Measurements from ENCODE around the gene HPSE2. TPM values are rescaled to one million over a fixed set of nuclear protein-coding genes. Genes with fewer than 3 reads are reported as not detected.

The HPSE2 gene
- total RNA-seq, 2 experiments from 2014 or later, result not detected

DNA sequence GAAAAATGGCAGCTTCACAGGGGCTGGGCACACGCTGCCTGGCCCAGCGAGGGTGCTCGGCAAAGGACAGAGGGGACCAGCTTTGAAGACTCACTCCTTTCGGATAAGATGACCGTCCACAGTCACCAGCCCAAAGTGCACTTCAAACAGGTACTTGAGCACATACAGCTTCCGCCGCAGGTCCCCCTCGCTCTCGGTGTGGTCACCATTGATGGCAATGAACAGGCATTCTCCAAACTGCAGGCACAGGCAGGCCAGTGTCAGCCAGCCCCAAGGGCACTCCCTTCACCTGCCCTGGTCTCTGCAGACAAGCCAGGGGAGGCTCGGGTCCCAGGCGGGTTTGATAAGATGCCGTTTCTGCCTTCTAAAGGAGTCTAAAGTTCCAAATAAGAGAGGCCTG is 800.5 kb downstream of the HPSE2 start:
- DNase-seq (no peak), ATAC-seq (no peak)
- ChIA-PET CTCF (interaction anchor here (0.8 to 3.8 kb wide), 3 partner anchors 10 to 32 kb away, joined by 3 to 32 read pairs (median 3); no protein-coding TSS in a partner anchor), POLR2A (interaction anchor here (1.8 kb wide), 1 partner anchor 11 kb away, joined by 8 read pairs; the partner anchor contains the start of gene HPS1)
- Mint-ChIP-seq H3K27ac (no peak overlapping the region), H3K36me3 (ENCODE audit: low read depth) (peaks cover 73% of the 10 kb centered on the region), H3K4me3 (no peak overlapping the region), H3K4me1 (ENCODE audit: low read depth) (peaks cover 6% of the 10 kb centered on the region), H3K27me3 (no peaks in the 10 kb centered on the region), H3K9me3 (no peaks in the 10 kb centered on the region)
- TF ChIP-seq, protein P1, sequence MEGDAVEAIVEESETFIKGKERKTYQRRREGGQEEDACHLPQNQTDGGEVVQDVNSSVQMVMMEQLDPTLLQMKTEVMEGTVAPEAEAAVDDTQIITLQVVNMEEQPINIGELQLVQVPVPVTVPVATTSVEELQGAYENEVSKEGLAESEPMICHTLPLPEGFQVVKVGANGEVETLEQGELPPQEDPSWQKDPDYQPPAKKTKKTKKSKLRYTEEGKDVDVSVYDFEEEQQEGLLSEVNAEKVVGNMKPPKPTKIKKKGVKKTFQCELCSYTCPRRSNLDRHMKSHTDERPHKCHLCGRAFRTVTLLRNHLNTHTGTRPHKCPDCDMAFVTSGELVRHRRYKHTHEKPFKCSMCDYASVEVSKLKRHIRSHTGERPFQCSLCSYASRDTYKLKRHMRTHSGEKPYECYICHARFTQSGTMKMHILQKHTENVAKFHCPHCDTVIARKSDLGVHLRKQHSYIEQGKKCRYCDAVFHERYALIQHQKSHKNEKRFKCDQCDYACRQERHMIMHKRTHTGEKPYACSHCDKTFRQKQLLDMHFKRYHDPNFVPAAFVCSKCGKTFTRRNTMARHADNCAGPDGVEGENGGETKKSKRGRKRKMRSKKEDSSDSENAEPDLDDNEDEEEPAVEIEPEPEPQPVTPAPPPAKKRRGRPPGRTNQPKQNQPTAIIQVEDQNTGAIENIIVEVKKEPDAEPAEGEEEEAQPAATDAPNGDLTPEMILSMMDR (IDR thresholded peaks at IDR 0.05), result no peak
- intact Hi-C loops (cut with micrococcal nuclease), result no loop called here

DNA sequence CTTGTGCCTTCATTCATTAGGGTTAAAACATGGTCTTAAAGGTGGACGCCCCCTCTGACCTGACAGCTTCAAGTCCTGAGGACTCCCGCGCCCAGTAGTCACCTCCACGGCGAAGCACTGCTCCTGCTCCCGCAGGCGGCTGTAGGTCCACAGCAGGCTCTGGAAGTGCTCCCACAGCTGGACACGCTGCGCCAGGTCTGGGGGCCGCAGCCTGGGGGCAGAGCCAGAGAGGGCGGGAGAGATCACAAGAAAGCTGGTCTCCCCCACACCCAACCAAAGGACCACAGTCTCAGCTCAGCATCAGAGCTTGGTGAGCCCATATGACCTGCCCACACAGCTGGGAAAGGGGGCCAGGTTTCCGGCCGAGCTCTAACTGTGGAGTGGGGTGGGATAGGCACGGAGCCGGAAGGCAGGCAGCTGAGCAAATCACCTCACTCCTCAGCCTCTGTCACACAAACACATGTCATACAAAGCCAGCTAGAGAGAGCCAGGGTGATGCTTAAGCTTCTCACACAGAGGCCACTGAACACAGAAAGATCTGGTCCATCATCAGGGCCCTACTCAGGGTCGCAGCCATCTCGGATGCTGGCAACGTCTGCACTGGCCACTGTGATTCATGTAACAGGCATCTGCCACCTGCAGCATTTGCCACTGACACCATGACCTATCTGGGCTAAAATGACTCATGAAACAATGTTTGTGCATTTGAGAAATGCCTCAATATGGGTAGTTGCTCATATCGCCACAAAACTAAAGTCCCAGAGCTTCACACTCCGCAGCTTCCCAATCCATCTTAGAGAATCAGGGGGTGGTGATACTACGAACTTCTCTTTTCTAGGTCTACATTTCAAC is 801.5 kb downstream of the HPSE2 start:
- Mint-ChIP-seq H3K27me3 (no peaks in the 10 kb centered on the region), H3K4me1 (ENCODE audit: low read depth) (peaks cover 6% of the 10 kb centered on the region), H3K36me3 (ENCODE audit: low read depth) (peaks cover 62% of the 10 kb centered on the region), H3K4me3 (no peak overlapping the region), H3K27ac (no peak overlapping the region), H3K9me3 (no peaks in the 10 kb centered on the region)
- intact Hi-C loops (cut with micrococcal nuclease), result no loop called here
- TF ChIP-seq, protein P1 (IDR thresholded peaks at IDR 0.05), result no peak
- DNase-seq (no peak), ATAC-seq (no peak)
- ChIA-PET POLR2A (interaction anchor here (1.8 kb wide), 1 partner anchor 12 kb away, joined by 8 read pairs; the partner anchor contains the start of gene HPS1), CTCF (interaction anchor here (3.8 kb wide), 1 partner anchor 9 kb away, joined by 32 read pairs; no protein-coding TSS in a partner anchor)

DNA sequence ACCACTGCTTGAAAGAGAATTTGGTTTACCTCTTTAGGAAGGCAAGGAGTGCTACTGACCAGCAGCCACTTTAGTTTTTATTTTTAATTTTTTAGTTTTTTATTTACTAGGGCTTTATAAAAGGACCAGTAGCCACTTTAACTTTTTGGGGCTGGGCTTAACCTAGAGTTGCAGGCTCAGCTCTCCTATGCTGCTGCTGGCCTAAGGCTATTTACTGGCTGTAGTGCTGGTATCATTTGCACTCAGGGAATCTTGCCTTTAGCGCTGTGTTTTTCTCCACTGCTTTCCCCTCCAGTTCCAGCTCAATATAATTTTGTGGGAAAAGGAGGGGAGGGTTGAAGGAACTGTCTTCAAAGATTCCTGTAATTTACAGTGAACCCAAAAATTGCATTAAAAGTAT is 802.3 kb downstream of the HPSE2 start:
- Mint-ChIP-seq H3K4me1 (ENCODE audit: low read depth) (peaks cover 4% of the 10 kb centered on the region), H3K27me3 (no peaks in the 10 kb centered on the region), H3K36me3 (ENCODE audit: low read depth) (peaks cover 60% of the 10 kb centered on the region), H3K9me3 (no peaks in the 10 kb centered on the region), H3K4me3 (no peak overlapping the region), H3K27ac (no peak overlapping the region)
- DNase-seq (no peak), ATAC-seq (no peak)
- ChIA-PET POLR2A (no interaction called here), CTCF (interaction anchor here (3.8 kb wide), 1 partner anchor 8 kb away, joined by 32 read pairs; no protein-coding TSS in a partner anchor)
- intact Hi-C loops (cut with micrococcal nuclease), result no loop called here
- TF ChIP-seq, protein P1 (IDR thresholded peaks at IDR 0.05), result no peak

DNA sequence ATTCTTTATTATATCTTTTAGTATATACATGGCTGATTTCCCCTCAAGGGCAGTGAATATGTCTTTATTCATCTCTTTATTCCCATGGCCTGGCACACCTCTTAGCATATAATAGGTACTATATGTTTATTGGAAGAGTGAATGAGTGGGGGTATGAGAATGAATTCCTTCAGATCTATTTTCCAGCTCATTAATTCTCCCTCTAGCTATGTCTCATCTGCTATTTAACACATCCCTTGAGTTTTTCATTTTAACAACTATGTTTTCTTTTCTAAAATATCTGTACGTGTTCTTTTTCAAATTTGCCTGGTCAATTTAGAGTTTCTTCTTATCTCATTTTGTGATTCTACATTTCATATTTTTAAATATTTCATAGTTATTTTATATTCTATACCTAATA is 803.3 kb downstream of the HPSE2 start:
- no peak for DNase-seq
- Mint-ChIP-seq H3K36me3 (ENCODE audit: low read depth) (peaks cover 55% of the 10 kb centered on the region), H3K4me3 (no peak overlapping the region), H3K4me1 (ENCODE audit: low read depth) (no peaks in the 10 kb centered on the region), H3K9me3 (no peaks in the 10 kb centered on the region), H3K27ac (no peak overlapping the region), H3K27me3 (no peaks in the 10 kb centered on the region)
- TF ChIP-seq, protein P1 (IDR thresholded peaks at IDR 0.05), result no peak
- ChIA-PET POLR2A (no interaction called here), CTCF (no interaction called here)
- intact Hi-C loops (cut with micrococcal nuclease), result no loop called here
- no peak for ATAC-seq

DNA sequence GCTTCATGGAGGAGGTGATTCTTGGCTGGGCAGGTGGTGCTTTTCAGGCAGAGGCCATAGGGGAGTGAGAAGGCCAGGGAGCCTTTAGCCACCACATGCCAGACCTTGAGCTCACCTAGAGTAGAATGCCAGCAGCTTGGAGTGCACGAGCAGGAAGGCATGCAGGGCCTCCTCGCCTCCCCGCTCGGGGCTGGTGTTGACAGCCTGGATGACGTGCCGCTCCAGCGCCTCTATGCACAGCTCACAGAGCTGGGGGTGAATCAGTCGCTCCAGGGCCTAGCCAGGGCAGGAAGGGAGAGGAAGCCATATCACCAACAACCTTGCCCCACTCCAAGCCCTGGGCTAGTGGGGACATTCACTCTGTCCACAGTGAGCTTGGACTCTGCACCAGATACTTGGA is 804.6 kb downstream of the HPSE2 start:
- CTCF ChIA-PET, result no interaction called here
- no peak overlapping the region for H3K27ac Mint-ChIP-seq

More for the DNA sequence above, 804.6 kb downstream of the HPSE2 start:
- Mint-ChIP-seq H3K4me1 (ENCODE audit: low read depth) (no peaks in the 10 kb centered on the region), H3K9me3 (no peaks in the 10 kb centered on the region), H3K27me3 (no peaks in the 10 kb centered on the region), H3K36me3 (ENCODE audit: low read depth) (peaks cover 50% of the 10 kb centered on the region), H3K4me3 (no peak overlapping the region)
- POLR2A ChIA-PET, result no interaction called here
- ATAC-seq (no peak), DNase-seq (no peak)
- intact Hi-C loops (cut with micrococcal nuclease), result no loop called here
- TF ChIP-seq, protein P1 (IDR thresholded peaks at IDR 0.05), result no peak
